CD4-positive, alpha-beta T cell treated with Interleukin-21 for 1 hour (primary cell): ENCODE results near the gene DSCAML1.

Source experiments
- DNase-seq: peaks from one replicate; pipeline ENCODE4 v3.0.0-alpha.2; 2020

The DSCAML1 gene

GRCh38 chr11:117750916-117751662 is 45.9 kb downstream of the DSCAML1 start:
- DNase-seq, result no peak

- DNase-seq, result no peak
Observed at GRCh38 chr11:117750357-117750756, 46.7 kb downstream of the DSCAML1 start.

DNA sequence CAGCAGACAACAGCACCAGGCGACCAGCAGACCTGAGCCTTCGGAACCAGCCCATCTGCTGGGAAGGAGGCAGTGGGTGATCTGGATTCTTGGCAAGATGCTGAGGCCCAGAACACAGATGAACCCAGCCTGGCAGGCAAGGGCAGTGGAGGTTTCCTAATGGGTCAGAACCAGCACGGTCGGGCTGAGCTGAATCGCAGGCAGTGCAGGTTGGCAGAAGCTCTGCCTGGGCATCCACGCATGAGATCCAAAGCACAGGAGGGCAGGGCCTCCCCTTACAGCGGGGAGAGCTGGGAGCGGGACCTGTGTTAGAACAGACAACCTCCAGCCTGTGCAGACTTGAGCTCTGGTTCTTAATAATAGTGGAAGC is 47.5 kb downstream of the DSCAML1 start:
- DNase-seq, result no peak

DNA sequence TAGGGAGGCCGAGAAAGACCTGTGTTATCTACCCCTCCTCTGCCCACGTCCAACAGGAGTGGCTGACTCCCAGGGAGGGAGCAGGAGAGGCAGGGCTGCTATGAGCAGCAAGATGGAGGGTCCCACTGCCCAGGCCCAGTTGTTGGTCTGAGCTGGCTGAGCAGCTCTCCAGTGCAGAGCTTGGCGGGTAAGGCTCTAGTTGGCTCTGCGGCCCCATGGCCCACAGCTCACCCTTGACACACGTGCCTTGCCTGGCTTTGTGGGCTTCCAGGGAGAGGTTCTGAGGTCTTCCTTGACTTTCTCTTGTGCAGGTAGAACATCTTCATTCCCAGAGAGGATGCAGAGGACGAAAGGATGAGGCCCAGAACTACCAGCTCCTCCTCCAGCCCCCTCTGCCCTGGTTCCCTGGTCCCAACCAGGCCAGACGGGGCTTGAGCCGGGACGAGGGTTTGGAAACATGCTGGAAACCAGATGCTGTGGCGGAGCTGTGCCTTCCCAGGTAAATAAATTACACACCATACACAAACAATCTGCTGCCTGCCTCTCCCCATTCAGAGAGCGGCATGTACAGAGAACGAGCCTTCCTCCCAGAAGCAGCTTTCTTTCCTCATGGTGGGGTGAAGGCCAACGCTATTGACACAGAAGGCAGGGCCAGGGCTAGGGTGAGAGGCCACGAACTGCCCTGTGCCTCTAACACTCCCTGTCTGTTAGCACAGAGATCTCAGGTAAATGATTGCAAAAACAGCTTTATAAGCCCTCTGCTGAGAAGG is 48.1 kb downstream of the DSCAML1 start:
- no peak for DNase-seq

DNA sequence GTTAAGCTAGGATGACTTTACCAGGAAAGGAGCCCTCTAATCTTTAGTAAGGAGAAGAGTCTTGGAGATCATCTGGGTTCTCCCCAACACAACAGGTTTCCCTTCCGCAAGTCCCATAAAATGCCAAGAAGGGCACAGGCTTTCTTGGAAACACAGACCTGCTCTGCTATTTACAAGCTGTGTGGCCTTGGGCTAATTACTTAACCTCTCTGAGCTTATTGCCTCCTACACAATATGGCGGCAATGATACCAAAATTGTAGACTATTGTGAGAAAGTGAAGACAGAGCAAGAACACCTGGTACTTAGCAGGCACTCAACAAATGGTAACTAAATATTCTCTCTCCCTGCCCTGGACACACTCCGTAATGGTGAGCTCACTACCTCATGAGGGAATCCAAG is 49.1 kb downstream of the DSCAML1 start:
- DNase-seq, result no peak

DNA sequence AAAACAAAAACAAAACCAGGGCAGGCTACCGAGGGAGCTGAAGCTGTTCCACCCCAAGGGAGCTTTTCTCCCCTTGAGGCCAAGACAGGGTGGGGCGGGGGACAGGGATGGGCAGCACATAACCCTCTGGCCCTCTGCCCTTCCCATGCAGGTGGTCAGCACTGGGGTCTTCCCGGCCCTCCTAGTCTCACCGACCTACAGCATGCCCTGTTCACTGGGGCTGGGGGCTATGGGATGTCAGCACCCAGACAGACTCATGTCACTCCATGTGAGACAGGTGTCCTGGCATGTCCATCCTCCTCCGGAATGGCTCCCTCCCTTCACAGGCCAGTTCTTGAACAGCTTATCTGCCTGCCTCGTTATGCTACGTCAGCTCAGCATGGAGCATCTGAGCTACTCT is 51.7 kb downstream of the DSCAML1 start:
- no peak for DNase-seq

- DNase-seq, result no peak
Observed at GRCh38 chr11:117744471-117745150, 52.4 kb downstream of the DSCAML1 start.

GRCh38 chr11:117743121-117743815 is 53.7 kb downstream of the DSCAML1 start:
- DNase-seq, result no peak

- DNase-seq, result no peak
Observed at GRCh38 chr11:117738246-117738957, 58.6 kb downstream of the DSCAML1 start.

DNA sequence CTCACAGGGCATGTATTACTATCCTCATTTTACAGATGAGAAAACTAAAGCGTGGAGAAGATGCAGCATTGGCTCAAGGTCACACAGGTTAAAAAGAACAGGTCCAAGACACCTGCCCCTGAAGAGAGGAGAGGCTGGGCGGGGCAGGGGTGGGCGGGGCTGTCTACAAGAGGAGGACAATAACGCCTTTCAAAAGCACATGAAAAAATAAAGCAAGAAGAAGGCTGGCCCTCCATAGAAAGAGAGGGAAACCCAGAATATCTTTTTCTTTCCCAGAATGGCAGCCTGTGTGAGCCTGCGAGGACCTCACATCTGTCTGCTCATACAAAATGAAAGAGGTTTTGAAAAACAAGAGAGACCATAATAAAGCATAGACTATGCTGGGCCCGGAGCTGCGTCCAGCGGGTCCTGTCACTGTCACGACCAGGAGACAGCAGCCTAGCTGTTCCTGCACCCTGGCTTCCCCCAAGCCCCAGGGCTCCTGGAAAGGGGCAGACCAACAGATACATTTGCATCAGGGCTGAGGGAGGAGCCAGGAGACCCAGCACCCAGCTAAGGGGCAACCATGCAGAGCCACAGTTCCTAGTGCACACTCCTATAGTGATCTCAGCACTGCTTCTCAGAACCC is 61.6 kb downstream of the DSCAML1 start:
- no peak for DNase-seq

DNA sequence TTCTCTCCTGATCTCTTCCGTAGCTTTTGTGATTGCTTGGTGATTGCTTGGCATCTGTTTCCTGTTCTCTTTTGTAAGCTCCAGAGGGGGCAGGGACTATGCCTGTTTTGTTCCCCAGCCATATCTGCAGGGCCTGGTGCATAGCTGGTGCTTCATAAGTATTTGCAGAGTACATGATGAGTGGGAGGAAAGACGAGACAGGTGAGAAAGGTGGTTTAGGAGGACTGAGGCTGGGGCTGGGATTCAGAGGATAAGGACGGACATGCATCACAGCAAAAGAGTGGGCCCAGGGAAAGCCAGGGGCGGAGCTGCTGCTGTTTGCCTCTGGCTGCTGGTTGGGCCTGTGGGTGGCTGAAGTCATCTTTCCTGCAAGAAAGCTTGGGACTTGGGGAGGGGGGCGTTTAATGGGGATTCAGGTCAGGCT is 62.4 kb downstream of the DSCAML1 start:
- DNase-seq, result no peak

DNA sequence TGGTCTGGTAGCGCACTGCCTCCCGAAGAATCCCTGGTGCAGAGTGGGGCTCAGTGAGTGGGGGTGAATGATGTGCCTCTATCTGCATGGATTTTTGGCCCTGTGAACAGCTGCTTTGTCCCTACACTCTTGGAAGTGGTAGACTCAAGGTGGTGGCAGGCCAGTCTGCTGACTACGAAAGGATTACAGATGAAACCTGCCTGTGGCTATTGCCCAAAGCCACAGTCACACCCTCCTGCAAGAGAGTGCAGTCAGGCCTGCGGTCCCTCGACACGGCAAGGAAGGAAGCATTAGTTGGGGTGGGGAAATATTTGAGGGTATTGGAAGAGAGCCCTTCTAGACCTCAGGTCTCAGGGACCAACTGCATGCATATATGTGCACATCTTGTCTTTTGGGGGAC is 63.7 kb downstream of the DSCAML1 start:
- DNase-seq, result no peak

GRCh38 chr11:117731722-117732290 is 65.2 kb downstream of the DSCAML1 start:
- DNase-seq, result no peak

GRCh38 chr11:117730208-117730800 is 66.7 kb downstream of the DSCAML1 start:
- no peak for DNase-seq

DNA sequence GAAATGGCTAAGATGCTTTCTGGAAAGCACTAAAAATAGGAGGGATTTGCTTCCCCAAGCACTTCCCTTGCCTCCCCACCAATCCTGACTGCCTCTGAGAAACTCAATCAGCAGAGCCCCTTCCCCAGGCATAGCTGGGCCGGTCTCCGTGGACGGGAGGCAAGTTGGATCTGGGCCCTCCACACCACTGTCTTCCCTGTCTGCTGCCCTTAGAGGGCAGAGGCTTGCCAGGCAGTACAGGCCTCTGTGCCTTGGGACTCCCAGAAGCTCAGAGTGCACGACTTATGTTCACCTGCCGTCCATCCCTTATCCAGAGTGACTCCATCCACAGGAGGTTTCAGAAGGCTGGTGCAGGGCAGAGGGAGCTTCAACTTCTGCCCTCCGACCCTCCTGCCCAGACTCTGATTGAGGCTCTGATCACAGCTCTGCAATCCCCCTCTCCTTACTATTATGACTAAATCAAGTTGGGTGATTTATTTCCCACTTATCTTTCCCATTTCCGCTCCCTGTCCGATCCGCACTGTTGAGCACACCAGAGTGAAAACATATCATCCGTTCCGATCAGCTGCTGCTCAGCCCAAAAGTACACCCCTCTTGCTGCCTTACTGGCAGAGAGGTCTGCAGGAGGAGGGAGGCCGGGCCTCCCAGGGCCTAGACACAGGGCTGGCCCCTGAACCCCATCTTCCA is 71.8 kb downstream of the DSCAML1 start:
- no peak for DNase-seq

GRCh38 chr11:117724621-117725020 is 72.4 kb downstream of the DSCAML1 start:
- no peak for DNase-seq

- DNase-seq, result no peak
Observed at GRCh38 chr11:117724104-117724503, 72.9 kb downstream of the DSCAML1 start.

DNA sequence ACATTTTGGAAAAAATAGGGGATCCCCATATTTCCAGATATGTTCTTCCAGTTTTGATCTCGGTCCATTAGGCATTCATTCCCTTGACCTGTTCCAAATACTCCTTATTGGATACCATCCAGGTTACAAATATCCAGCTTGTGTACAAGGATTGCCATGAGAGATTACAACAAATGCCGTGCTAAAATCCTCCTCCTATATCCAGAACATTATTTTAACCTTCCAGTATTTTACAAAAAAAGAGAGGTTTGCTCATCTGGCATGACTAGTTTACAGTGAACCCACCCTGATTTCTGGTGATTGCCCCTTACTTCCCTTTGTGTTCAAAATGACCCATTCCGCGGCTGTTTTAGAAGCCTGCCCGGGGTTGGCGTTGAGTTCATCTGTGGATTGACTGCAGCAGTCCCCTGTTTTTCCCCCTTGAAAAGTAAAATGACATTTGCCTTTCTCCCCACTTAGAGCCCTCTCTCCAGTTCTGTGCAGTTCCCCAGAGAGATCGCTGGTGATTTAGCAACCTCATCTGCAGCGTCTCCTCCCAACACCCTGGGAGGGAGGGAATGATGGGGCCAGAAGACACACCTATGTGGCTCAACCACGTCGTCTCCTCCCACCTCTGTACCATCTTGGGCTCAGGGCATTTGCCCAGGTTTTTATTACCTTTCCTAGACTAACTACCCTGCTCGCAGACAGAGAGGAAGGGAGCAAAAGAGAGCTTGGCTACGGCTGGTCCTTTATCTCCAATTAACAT is 73.6 kb downstream of the DSCAML1 start:
- DNase-seq, result no peak

DNA sequence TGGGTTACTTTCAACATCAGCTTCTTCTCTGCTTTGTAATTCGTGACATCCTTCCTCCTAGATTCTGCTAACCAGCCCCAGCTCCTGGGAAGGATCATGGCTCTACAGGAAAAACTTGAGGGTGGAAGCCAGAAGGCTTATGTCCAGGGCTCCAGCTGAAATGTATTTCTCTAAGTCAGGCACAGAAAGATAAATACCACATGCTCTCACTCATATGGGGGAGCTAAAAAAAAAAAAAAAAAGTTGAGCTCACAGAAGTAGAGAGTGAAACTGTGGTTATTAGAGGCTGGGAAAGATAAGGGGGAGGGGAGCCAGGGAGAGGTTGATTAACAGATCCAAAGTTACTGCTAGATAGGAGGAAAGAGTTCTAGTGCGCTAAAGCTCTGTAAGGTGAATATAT is 74.9 kb downstream of the DSCAML1 start:
- no peak for DNase-seq

DNA sequence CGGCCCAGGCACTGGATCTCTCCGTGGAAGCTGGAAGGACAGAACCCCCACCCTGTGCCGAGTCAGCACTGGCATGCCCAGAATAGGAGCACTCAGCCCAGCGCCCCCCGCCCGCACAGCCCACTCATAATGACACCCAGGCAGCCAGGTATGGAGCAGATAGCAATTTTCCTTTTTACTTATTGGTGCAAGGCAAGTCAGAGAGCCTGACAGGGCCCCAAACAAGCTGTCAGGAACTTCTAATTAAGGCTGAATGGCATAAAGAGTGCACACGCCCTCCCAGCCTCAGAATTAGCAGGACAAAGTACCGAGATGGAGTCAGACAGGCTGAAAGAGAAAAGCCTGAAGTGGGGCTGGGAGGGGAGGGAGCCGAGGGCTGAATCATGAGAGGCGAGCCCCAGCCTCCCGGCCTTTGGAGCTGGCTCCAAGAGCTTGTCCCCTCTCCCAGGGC is 76.9 kb downstream of the DSCAML1 start:
- no peak for DNase-seq
